Natural killer cell treated with Interleukin-12 subunit alpha and Interleukin-12 subunit beta and Interleukin-15 and Interleukin-18, amount 100 ng/mL, for 72 hours (primary cell): ENCODE results near the gene CHCHD6. TPM values are rescaled to one million over a fixed set of nuclear protein-coding genes. Genes with fewer than 3 reads are reported as not detected.

Source experiments
- ATAC-seq, 2 donors: fragments of 150-1000 bp; cut with Tn5 transposase in 1 of 2; sonication (Bioruptor Pico), chemical (Tn5 transposase) in 1 of 2; 2 replicates each; pipeline ENCODE4 v1.10.0; 2021
- DNase-seq: peaks from one replicate; pipeline ENCODE4 v3.0.0; 2022; ENCODE audit warnings: low spot score
- H3K27ac Mint-ChIP-seq, 2 donors: 1 replicate in 1 of 2; 2 replicates in 1 of 2; pipeline ENCODE4 v1.8.0; 2022; ENCODE audit warnings: mixed read lengths in 2 of 2, mild to moderate bottlenecking in 1 of 2, moderate library complexity in 1 of 2
- H3K27me3 Mint-ChIP-seq, 2 donors: 1 replicate in 1 of 2; 2 replicates in 1 of 2; pipeline ENCODE4 v1.8.0; 2022; ENCODE audit warnings: mixed read lengths in 2 of 2
- H3K36me3 Mint-ChIP-seq: one replicate; pipeline ENCODE4 v1.8.0; 2022; ENCODE audit warnings: mixed read lengths
- H3K4me1 Mint-ChIP-seq, 2 donors: 1 replicate in 1 of 2; 2 replicates in 1 of 2; pipeline ENCODE4 v1.8.0; 2022; ENCODE audit warnings: low read depth in 2 of 2, mixed read lengths in 2 of 2, mild to moderate bottlenecking in 1 of 2
- H3K4me3 Mint-ChIP-seq: one replicate; pipeline ENCODE4 v1.8.0; 2022; ENCODE audit warnings: mixed read lengths
- H3K9me3 Mint-ChIP-seq: 2 replicates; pipeline ENCODE4 v1.8.0; 2022; ENCODE audit warnings: mixed read lengths
- total RNA-seq, 2 donors: library from RNA; stranded (reverse); gene quantifications; one replicate each; pipeline ENCODE4 v1.2.3, GENCODE V29; 2022

The CHCHD6 gene
- total RNA-seq, 2 donors from 2014 or later = 8.0 to 13.3 TPM

DNA sequence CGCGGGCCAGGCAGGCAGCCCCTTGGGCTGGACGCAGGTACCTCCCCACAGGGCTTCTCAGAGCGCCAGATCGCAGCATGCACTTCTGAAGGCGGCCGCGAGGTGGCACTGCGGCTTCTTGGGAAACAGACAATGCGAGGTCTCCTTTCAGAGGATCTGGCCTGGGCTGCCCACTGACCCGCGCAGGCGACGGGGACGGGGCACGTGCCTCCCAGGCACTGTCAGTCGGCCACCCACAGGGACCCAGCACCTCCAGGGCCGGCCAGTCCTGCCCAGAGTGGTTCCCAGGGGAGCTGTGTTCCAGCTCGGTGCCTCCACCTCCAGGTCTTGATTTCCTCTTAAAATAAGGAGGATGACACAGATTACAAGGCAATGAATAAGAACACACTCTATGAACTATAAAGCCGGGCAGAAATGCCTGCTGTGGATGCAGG, 24.7 kb upstream of the CHCHD6 start:
- DNase-seq = peak; percentile 85
- peaks cover 20 to 29% of the 10 kb centered on the region in 2 donors for H3K27me3 Mint-ChIP-seq
- no peaks in the 10 kb centered on the region for H3K9me3 Mint-ChIP-seq
- no peak overlapping the region for H3K27ac Mint-ChIP-seq
- ATAC-seq = peak; percentile 67 to 69
- peaks cover 0 to 6% of the 10 kb centered on the region in 2 donors for H3K4me1 Mint-ChIP-seq
- H3K4me3 Mint-ChIP-seq = no peak overlapping the region
- no peaks in the 10 kb centered on the region for H3K36me3 Mint-ChIP-seq

DNA sequence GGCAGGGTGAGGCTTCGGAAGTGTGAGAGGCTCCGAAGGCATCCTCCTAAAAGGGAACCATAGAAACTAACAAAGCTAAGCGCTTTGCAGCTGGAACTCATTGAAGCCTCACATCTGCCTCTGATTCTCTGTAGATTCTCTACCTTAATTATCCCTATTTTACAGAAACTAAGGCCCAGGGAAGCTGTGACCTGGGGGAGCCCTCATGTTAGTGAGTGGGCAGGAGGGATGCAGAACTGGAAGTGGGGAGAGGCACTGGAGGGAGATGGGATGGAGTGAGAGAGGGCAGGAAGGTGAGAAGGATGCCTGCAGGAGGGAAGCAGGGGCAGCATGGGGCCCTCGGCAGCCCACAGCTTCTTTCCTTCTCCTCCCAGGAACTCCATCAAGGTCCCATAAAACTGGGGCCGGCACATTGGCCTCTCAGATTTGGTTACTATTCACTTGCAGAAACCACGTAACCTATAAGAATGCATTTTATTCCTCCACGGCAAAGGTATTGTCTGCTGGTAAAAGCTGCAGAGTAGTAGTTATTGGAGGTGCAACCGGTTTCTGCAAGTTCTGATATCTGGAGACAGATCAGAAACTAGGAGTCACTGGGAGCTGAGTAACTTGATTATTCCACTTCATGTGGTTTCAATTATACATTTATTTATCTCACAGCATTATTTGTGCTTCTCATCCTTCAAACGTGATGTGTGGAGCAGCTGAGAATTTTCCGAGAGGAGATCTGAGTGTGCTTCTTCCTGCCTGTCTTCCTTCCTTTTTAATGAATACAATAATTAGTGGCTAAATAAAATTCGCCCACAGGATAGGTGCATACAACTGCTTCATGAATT, 24.0 kb upstream of the CHCHD6 start:
- Mint-ChIP-seq H3K4me3 (no peak overlapping the region), H3K27ac (no peak overlapping the region), H3K36me3 (no peaks in the 10 kb centered on the region), H3K9me3 (no peaks in the 10 kb centered on the region), H3K4me1 (peaks cover 0 to 6% of the 10 kb centered on the region in 2 donors), H3K27me3 (peaks cover 20 to 26% of the 10 kb centered on the region in 2 donors)
- ATAC-seq = no peak
- DNase-seq = no peak

DNA sequence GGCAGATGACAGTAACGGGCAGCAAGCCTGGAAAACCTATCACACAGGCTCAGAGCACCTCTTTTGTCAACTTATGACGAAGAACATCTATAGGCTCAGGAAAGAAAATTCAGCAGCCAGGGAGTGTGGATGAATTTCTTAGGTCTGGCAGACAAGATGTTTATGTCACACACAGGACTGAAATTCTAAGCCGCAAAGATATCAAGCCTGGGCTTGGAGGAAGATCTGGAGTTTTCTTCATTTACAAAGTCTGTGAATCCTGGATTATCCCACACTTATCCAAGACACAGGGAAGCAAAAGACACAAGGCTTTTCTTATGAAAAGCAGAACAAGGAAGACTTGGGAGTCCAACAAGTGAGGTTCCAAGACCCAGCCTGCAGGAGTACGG, 23.4 kb upstream of the CHCHD6 start:
- Mint-ChIP-seq H3K4me3 (no peak overlapping the region), H3K36me3 (no peaks in the 10 kb centered on the region), H3K9me3 (no peaks in the 10 kb centered on the region), H3K4me1 (peaks cover 0 to 6% of the 10 kb centered on the region in 2 donors), H3K27me3 (peaks cover 17 to 23% of the 10 kb centered on the region in 2 donors), H3K27ac (no peak overlapping the region)
- DNase-seq (no peak), ATAC-seq (no peak)

DNA sequence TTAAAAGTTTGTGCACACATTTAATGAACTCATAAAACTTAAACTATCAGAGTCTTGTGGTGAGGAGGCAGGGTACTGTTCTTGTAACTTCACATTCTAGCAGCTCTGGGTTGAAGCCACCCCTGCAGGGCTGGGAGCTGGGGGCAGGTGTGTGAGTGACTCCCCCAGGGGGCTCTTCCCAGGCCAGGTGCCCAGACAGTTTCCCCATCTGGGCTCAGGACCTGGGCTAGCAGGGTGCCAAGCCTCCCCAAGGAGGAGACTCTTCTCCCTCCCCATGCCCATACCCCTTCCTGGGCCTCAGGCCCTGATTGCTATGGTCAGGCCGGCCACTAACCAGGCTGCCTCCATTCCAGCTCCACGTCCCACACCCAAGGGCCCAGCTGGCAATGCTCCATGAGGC, 22.0 kb upstream of the CHCHD6 start:
- peak in 1 of 2 donors; percentile 46 for ATAC-seq
- Mint-ChIP-seq H3K9me3 (no peaks in the 10 kb centered on the region), H3K27me3 (peaks cover 4 to 18% of the 10 kb centered on the region in 2 donors), H3K4me3 (no peak overlapping the region), H3K27ac (no peak overlapping the region), H3K4me1 (peaks cover 0 to 6% of the 10 kb centered on the region in 2 donors), H3K36me3 (no peaks in the 10 kb centered on the region)
- no peak for DNase-seq

DNA sequence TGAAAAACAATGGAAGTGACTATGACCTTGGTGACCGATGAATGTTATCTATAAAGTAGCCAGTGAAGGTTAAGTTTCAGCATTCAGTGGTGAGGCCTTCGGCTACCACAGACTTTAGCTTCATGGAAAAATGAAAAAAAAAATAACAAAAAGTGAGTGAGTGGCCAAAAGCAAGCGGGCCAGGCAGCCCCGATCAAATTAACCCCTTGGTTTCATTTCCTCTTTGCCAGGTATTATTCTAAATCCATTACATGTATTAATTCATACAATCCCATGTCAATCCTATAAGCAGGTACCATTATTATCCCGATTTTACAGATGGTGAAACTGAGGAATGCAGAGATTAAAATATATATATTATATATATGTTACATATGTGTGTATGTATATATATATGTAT, 21.0 kb upstream of the CHCHD6 start:
- peaks cover 0 to 6% of the 10 kb centered on the region in 2 donors for H3K4me1 Mint-ChIP-seq
- H3K9me3 Mint-ChIP-seq = no peaks in the 10 kb centered on the region
- H3K27me3 Mint-ChIP-seq = peaks cover 3 to 8% of the 10 kb centered on the region in 2 donors
- no peak overlapping the region for H3K27ac Mint-ChIP-seq
- no peak for DNase-seq
- H3K36me3 Mint-ChIP-seq = no peaks in the 10 kb centered on the region
- ATAC-seq = no peak
- no peak overlapping the region for H3K4me3 Mint-ChIP-seq

DNA sequence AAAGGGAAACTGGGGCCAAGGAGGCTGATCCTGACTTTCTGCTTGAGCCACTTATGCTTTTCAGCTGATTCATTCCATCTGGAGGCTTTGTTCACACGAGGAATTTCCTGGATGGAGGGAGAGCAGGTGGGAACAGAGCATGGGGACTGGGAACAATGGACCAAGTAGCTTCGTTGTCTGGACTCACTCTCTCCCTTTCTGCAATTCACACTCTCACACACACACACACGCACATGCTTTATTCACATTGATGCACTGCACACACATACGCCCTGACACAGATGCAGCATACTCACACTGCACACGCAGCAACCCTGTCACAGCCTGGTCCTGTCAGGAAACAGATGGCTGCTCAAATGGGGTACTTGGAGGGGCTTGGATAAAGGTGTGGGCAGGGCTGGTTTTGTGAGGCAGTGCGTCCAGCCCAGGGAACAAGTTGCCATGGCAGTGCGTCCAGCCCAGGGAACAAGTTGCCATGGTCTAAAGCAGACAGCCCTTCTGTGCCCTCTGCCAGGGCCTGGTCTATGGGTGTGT, 19.8 kb upstream of the CHCHD6 start:
- Mint-ChIP-seq H3K4me1 (peaks cover 0 to 2% of the 10 kb centered on the region in 2 donors), H3K4me3 (no peak overlapping the region), H3K27me3 (peaks cover 4 to 11% of the 10 kb centered on the region in 2 donors), H3K9me3 (no peaks in the 10 kb centered on the region), H3K27ac (no peak overlapping the region), H3K36me3 (no peaks in the 10 kb centered on the region)
- ATAC-seq (peak in 1 of 2 donors; percentile 31), DNase-seq (no peak)

DNA sequence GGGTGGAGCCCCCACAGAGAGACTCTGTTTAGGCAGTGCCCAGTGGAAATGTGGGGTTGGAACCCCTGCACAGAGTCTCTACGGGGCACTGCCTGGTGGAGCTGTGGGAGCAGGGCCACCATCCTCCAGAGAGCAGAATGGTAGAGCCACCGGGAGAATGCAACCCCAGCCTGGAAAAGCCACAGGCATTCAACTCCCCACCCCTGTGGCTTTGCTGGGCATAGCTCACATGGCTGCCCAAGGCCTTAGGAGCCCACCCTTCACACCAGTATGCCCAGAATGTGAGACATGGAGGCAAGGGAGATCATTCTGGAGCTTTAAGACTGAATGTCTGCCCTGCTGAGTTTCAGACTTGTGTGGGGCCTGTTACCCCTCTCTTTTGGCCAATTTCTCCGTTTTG, 19.0 kb upstream of the CHCHD6 start:
- DNase-seq (no peak), ATAC-seq (no peak)
- H3K27ac Mint-ChIP-seq = no peak overlapping the region
- no peaks in the 10 kb centered on the region for H3K36me3 Mint-ChIP-seq
- no peak overlapping the region for H3K4me3 Mint-ChIP-seq
- H3K4me1 Mint-ChIP-seq = no peaks in the 10 kb centered on the region
- peaks cover 11 to 17% of the 10 kb centered on the region in 2 donors for H3K27me3 Mint-ChIP-seq
- H3K9me3 Mint-ChIP-seq = no peaks in the 10 kb centered on the region

DNA sequence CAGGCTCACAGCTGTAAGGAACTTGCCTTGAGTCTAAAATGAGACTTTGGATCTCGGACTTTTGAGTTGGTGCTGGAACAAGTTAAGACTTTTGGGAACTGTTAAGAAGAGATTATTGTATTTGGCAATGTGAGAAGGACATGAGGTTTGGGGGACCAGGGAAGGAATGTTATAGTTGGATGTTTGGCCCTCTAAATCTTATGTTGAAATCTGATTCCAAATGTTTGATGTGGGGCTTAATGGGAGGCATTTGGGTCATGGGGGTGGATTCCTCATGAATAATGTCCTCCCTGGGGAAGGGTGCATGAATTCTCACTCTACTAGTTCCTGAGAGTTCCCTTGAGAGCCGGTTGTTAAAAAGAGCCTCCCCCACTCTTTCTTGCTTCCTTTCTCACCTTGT, 18.5 kb upstream of the CHCHD6 start:
- Mint-ChIP-seq H3K9me3 (no peaks in the 10 kb centered on the region), H3K4me3 (no peak overlapping the region), H3K27ac (no peak overlapping the region), H3K36me3 (no peaks in the 10 kb centered on the region), H3K27me3 (peaks cover 12 to 22% of the 10 kb centered on the region in 2 donors), H3K4me1 (no peaks in the 10 kb centered on the region)
- ATAC-seq (no peak), DNase-seq (no peak)

DNA sequence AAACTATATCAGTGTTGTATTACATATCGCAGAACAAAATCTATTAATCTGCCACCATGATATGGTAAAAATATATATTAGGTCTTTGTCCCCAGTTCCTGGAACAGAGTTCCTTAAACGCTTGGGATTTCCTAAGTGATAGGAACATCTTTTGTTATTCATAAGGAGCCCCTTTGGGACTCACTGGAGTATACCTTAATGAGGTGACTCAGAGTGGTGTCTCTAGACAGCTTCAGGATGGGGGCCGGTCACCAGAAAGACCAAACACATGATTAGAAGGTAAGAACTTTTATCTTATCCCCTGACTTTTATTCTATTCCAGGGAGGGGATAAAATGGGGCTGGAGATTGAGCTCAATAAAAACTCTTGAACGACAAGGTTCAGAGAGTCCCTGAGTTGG, 12.3 kb upstream of the CHCHD6 start:
- Mint-ChIP-seq H3K4me1 (no peaks in the 10 kb centered on the region), H3K27me3 (peaks cover 39 to 55% of the 10 kb centered on the region in 2 donors), H3K4me3 (no peak overlapping the region), H3K36me3 (no peaks in the 10 kb centered on the region), H3K27ac (no peak overlapping the region), H3K9me3 (no peaks in the 10 kb centered on the region)
- DNase-seq (no peak), ATAC-seq (no peak)

DNA sequence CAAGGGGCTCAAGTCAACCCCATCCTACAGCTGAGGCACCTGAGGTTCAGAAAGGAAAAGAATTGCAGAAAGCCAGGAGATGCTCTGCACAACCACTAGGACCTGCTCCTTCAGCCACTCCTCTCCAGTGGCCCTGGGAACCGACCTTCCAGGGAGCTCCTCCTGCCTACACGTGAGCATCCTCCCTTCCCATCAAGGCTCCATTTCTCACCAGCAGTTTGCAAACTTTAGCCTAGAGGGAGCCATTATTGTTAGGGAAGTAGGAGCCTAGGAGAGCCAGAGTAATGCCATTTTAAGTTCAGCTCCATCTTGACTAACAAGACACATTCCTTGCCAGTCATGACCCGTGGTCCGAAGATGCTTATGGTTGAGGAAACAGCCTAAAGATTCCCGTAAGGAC, 11.2 kb upstream of the CHCHD6 start:
- no peaks in the 10 kb centered on the region for H3K4me1 Mint-ChIP-seq
- no peak overlapping the region for H3K27ac Mint-ChIP-seq
- DNase-seq (no peak), ATAC-seq (no peak)
- H3K27me3 Mint-ChIP-seq = peaks cover 42 to 55% of the 10 kb centered on the region in 2 donors
- H3K36me3 Mint-ChIP-seq = no peaks in the 10 kb centered on the region
- H3K4me3 Mint-ChIP-seq = no peak overlapping the region
- H3K9me3 Mint-ChIP-seq = no peaks in the 10 kb centered on the region

DNA sequence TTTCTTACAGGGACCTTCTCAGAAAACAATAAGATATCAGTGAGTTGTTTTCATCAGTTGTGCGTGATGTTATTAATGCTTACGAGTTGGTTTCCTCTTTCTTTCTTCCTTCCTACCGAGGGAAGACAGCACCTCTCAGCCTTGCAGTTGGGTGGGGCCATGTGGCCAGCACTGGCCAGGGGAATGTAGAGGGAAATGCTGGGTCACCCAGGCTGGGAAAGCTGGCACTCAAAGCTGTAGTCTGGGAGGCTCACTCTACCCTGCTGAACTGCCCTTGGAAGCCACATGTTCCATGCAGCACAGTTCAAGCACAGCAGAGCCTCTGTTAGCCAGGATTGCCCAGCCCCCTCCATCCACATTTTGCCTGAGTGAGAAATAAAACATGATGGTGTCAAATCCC, 10.1 kb upstream of the CHCHD6 start:
- Mint-ChIP-seq H3K4me3 (no peak overlapping the region), H3K36me3 (no peaks in the 10 kb centered on the region), H3K27ac (no peak overlapping the region), H3K9me3 (no peaks in the 10 kb centered on the region), H3K27me3 (peaks cover 49 to 53% of the 10 kb centered on the region in 2 donors), H3K4me1 (no peaks in the 10 kb centered on the region)
- ATAC-seq (no peak), DNase-seq (no peak)

DNA sequence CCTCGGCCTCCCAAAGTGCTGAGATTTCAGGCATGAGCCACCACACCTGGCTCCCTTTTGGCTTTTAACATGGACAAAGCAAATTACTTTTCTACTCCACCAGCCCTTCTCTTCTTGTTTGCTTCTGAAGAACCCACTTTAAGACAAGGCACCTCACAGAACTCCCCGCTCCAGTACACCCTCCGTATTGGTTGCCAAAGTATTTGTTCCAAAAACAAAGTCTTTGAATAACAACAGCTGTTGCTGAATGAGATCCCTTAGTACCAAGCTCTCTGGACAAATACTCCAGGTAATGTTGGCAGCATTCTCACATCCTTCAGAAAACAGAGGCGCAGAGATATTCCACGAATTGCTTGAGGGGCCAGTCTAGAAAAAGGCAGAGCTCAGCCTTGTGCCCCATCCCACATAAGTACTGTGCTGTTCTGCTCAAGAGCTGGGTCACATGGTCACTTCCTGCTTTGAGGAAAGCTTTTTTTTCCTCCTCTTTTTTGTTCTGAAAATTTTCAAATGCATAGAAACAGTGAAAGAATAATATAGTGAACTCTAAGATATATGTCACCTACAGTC, 7.3 kb upstream of the CHCHD6 start:
- Mint-ChIP-seq H3K27me3 (peaks cover 51 to 57% of the 10 kb centered on the region in 2 donors), H3K9me3 (no peaks in the 10 kb centered on the region), H3K36me3 (no peaks in the 10 kb centered on the region), H3K4me3 (no peak overlapping the region), H3K4me1 (no peaks in the 10 kb centered on the region), H3K27ac (no peak overlapping the region)
- ATAC-seq = no peak
- no peak for DNase-seq

DNA sequence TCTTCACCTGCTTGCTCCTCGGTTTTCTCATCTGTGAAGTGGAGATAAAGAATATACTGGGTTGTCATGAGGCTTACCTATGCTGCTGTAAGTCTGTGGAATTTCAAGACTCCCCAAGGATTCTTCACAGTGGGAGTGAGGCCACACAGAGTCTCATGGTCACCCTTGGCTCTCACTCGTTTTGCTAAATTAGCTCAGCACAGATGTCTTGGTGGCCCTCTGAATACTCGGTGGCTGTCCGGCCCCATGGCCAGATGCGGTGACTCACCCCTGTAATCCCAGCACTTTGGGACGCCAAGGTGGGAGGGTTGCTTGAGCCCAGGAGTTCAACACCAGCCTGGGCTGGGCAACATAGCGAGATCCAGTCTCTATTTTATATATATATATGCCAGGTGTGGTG, 5.0 kb upstream of the CHCHD6 start:
- ATAC-seq = no peak
- Mint-ChIP-seq H3K4me3 (no peak overlapping the region), H3K27ac (no peak overlapping the region), H3K27me3 (peaks cover 59 to 61% of the 10 kb centered on the region in 2 donors), H3K9me3 (no peaks in the 10 kb centered on the region), H3K4me1 (peaks cover 8% of the 10 kb centered on the region in 2 donors), H3K36me3 (no peaks in the 10 kb centered on the region)
- DNase-seq = no peak

DNA sequence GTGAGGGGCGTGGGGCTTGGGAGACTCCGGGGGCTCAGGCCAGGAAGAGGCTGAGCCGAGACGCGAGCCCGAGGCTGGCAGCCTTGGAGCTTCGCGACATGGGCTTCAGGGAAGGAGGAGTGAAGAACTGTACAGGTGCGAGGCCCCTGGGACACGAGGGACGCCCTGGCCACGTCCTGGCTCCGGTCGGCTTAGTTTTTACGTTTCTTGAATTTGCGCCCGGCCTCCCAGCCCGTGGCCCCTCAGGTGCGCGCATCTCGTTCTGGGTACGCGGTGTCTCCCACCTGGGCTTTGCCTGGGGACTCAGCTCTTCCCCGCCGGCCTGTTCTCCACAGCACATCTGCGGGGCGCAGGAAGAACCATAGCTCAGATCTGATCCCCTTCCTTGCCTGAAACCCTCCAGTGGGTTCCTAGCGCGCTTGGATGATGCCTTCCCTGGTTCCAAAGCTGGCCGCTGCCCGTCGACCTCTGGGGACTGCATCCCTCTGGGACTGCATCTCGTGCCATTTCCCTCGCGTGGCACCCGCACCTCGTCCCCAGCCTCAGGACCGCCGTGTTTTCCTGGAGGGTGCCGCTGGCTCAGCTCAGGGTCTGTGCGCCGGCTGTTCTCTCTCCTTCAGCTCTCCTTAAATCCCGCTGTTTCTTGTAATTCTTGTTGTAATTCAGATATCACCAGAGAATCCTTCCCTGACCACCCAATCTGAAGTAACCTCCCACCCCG, 614 bp downstream of the CHCHD6 start:
- peak overlapping the region; percentile 86 for H3K4me3 Mint-ChIP-seq
- H3K36me3 Mint-ChIP-seq = no peaks in the 10 kb centered on the region
- peaks cover 14 to 17% of the 10 kb centered on the region in 2 donors for H3K4me1 Mint-ChIP-seq
- H3K27ac Mint-ChIP-seq = peak overlapping the region; percentile 41 to 78
- H3K27me3 Mint-ChIP-seq = peaks cover 34 to 38% of the 10 kb centered on the region in 2 donors
- ATAC-seq = no peak
- DNase-seq = no peak
- H3K9me3 Mint-ChIP-seq = no peaks in the 10 kb centered on the region
